GM13977 (cell line): Measurements from ENCODE around the gene AGAP1.

Experiments used
- DNase-seq: peaks from one replicate; pipeline ENCODE4 v3.0.0; 2012; ENCODE audit warnings: low spot score
- in situ Hi-C: fragments of 300-500 bp; cut with MboI; formaldehyde crosslinking; loops from one replicate; pipeline ENCODE4 v1.12.0; 2022; ENCODE audit warnings: low sequenced_read_pairs, low pct_unique_long_range_greater_than_20kb, mixed read lengths, inconsistent platforms; ENCODE audit not compliant: unreplicated experiment
- TF ChIP-seq, protein P1 (sequence below): IDR thresholded peaks from 2 replicates; pipeline ENCODE4 v1.5.1; 2012; ENCODE audit warnings: mild to moderate bottlenecking, control low read depth; ENCODE audit not compliant: insufficient read depth; ENCODE audit errors: extremely low read depth, missing control alignments

The AGAP1 gene

DNA sequence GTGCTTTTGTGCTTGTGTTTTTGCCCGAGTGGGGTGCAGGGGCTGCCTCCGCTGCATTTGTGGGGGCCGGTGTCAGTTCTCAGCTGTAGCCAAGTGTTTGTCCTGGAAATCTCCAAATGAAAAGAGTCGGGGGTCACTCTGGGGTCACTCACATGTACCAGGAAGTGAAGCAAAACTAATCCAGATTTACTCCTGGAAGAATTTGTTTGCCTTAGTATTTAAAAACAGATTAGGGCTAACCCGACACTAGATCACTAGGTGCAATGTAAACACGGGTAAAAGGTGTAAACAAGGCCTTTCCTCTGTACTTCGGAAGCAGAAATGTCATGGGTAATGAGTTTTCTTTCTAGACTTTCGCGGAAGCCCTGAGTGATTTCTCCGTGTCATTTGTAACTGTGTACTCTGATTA lies 624.0 kb downstream of the AGAP1 start:
- TF ChIP-seq, protein P1, sequence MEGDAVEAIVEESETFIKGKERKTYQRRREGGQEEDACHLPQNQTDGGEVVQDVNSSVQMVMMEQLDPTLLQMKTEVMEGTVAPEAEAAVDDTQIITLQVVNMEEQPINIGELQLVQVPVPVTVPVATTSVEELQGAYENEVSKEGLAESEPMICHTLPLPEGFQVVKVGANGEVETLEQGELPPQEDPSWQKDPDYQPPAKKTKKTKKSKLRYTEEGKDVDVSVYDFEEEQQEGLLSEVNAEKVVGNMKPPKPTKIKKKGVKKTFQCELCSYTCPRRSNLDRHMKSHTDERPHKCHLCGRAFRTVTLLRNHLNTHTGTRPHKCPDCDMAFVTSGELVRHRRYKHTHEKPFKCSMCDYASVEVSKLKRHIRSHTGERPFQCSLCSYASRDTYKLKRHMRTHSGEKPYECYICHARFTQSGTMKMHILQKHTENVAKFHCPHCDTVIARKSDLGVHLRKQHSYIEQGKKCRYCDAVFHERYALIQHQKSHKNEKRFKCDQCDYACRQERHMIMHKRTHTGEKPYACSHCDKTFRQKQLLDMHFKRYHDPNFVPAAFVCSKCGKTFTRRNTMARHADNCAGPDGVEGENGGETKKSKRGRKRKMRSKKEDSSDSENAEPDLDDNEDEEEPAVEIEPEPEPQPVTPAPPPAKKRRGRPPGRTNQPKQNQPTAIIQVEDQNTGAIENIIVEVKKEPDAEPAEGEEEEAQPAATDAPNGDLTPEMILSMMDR, result no peak
- in situ Hi-C loops, result no loop called here
- no peak for DNase-seq

DNA sequence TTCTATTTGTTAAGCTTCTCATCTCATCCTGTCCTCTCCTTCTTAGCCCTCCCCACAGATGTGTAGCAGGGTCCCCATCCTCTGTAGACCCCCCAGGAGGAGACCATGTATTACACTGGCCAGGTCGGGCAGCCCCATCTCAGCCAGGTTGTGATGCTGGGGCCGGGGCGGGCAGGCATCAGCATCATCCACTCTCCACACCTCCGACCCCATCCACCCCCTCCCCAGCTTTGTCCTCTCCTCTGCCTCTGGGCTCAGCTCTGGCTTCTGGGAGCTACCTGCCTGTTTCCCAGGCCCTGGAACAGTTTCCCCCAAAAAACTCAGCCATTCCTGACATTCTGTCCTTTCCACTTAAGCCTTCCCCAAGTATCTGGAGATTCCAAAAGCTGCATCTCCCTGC lies 625.2 kb downstream of the AGAP1 start:
- no peak for DNase-seq
- in situ Hi-C loops, result no loop called here
- TF ChIP-seq, protein P1, result no peak

DNA sequence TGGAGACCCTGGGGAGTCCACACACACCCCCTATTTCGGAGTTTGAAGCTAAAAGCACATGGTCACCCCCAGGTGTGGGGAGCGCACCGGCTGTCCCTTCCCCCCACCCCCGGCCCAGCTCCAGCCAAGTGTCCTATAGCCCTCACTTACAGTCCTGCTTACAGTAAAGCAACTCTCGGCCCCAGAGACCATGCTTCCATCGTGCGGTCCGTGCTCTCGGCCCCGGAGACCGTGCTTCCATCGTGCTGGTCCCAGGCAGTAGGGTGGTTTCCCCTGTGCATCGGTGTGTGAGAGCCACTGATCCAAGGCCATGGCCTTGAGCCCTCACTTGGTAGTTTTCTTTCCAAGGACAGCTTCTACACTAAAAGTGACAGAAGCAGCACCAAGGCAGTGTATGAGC lies 625.6 kb downstream of the AGAP1 start:
- no peak for DNase-seq
- TF ChIP-seq, protein P1, result no peak
- in situ Hi-C loops, result no loop called here

DNA sequence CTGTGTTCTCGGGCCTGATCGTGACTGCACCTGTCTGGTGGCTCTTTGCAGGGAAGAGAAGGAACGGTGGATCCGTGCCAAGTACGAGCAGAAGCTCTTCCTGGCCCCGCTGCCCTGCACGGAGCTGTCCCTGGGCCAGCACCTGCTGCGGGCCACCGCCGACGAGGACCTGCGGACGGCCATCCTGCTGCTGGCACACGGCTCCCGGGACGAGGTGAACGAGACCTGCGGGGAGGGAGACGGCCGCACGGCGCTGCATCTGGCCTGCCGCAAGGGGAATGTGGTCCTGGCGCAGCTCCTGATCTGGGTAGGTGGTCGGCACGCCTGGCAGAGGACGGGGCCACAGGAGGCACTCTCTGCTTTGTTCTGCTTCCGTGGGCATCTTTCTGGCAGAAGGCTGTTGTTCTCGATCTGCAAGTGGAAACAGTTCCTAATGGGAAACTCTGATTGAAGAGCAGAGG lies 626.3 kb downstream of the AGAP1 start:
- in situ Hi-C loops, result no loop called here
- TF ChIP-seq, protein P1, result no peak
- no peak for DNase-seq

DNA sequence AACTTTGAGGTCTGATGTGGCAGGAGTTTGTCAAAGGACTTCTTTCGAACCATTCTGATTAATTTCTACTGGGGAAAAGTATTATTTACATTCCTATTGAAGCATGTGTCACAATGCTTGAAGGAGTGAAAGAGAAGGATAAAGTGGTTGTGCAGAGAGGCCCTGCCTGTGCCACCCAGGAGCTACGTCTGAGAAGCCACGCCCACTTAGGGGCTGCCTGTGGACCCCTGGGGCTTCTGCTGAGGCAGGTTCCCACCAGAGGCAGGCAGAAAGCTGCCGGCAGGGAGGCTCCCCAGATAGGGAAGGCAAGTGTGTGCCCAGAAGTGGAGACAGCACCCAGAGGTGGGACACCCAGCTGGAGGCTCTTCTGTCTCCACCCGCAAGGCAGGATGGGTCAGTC lies 627.0 kb downstream of the AGAP1 start:
- in situ Hi-C loops, result no loop called here
- TF ChIP-seq, protein P1, result no peak
- no peak for DNase-seq

DNA sequence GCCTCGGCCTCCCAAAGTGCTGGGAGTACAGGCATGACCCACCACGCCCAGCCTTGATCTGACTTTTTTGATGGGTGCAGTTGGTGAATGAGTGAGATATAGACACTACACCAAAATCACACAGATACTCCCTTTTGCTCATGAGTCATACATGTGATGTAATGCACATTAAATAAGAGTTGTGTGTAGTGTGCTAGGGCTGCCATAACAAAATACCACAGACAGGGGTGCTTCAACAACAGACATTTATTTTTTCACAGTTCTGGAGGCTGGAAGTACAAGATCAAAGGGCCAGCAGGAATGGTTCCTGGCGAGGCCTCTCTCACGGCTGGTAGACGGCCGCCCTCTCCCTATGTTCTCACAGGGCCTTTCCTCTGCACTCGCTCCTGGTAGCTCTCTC lies 627.7 kb downstream of the AGAP1 start:
- TF ChIP-seq, protein P1, result no peak
- in situ Hi-C loops, result no loop called here
- DNase-seq, result no peak

DNA sequence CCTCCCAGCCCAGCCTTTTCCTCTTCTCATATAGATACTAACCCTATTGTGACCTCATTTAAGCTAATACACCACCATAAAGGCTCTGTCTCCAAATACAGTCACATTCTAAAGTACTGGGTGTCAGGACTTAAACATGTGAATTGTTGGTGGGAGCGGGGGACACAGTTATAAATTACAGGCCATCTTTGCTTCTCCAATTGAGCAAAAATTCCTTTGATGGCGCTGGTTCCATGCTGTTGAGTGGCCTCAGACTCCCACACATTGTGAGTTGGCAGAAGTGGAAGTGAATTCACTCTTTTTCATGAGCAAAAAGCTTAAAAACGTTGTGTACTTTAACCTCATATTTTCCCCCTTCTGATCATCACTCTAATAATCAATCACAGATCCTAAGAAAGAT lies 628.4 kb downstream of the AGAP1 start:
- DNase-seq, result no peak
- TF ChIP-seq, protein P1, result no peak
- in situ Hi-C loops, result no loop called here
